Neural cell (in vitro differentiated cells): ENCODE data around the gene TSR1. TPM values are rescaled to one million over a fixed set of nuclear protein-coding genes. Genes with fewer than 3 reads are reported as not detected.

Experiments used
- H2AFZ ChIP-seq: fragments of 200-600, 300-800 bp; sonication (generic), shearing (Covaris generic); 2 replicates; pipeline ENCODE4 v1.6.0; 2014; ENCODE audit warnings: low read depth, mild to moderate bottlenecking, antibody characterized with exemption, low read length, moderate library complexity
- H3F3A ChIP-seq: fragments of 200-600 bp; shearing (Covaris generic); 2 replicates; pipeline ENCODE4 v1.6.1; 2016; ENCODE audit warnings: mild to moderate bottlenecking, moderate library complexity, mixed read lengths, antibody characterized with exemption, low read length; ENCODE audit not compliant: insufficient read depth, poor library complexity, severe bottlenecking
- H3K27ac ChIP-seq: fragments of 200-600, 300-800 bp; sonication (generic), shearing (Covaris generic); 2 replicates; pipeline ENCODE4 v1.5.1; 2014; ENCODE audit warnings: mild to moderate bottlenecking, low read length, moderate library complexity
- H3K27me3 ChIP-seq: fragments of 300-800, 200-600 bp; sonication (generic), shearing (Covaris generic); 2 replicates; pipeline ENCODE4 v1.6.0; 2014; ENCODE audit warnings: mild to moderate bottlenecking, low read depth, low read length, moderate library complexity; ENCODE audit not compliant: insufficient read depth
- H3K36me3 ChIP-seq: fragments of 300-800, 200-600 bp; sonication (generic), shearing (Covaris generic); 2 replicates; pipeline ENCODE4 v1.5.1; 2014; ENCODE audit warnings: mild to moderate bottlenecking, antibody characterized with exemption, low read length, moderate library complexity; ENCODE audit not compliant: insufficient read depth
- H3K4me2 ChIP-seq: fragments of 300-800, 200-600 bp; sonication (generic), shearing (Covaris generic); 2 replicates; pipeline ENCODE4 v1.6.0; 2014; ENCODE audit warnings: mild to moderate bottlenecking, low read length
- H3K4me3 ChIP-seq: fragments of 300-800, 200-600 bp; sonication (generic), shearing (Covaris generic); 2 replicates; pipeline ENCODE4 v1.5.1; 2014; ENCODE audit warnings: mild to moderate bottlenecking, low read length, moderate library complexity
- H3K79me2 ChIP-seq: fragments of 200-600 bp; shearing (Covaris generic); replicated peaks from 2 replicates; pipeline ENCODE4 v1.6.0; 2014; ENCODE audit warnings: mild to moderate bottlenecking, low read length, moderate library complexity; ENCODE audit not compliant: insufficient read depth
- H3K9ac ChIP-seq: fragments of 300-800, 200-600 bp; sonication (generic), shearing (Covaris generic); 2 replicates; pipeline ENCODE4 v1.6.1; 2016; ENCODE audit warnings: mild to moderate bottlenecking, low read length, mixed read lengths
- H3K9me2 ChIP-seq: fragments of 200-600 bp; shearing (Covaris generic); 2 replicates; pipeline ENCODE4 v1.6.1; 2016; ENCODE audit warnings: mild to moderate bottlenecking, low read length, mixed read lengths; ENCODE audit not compliant: insufficient read depth
- H3K9me3 ChIP-seq: fragments of 200-600, 300-800 bp; sonication (generic), shearing (Covaris generic); 2 replicates; pipeline ENCODE4 v1.6.1; 2016; ENCODE audit warnings: mild to moderate bottlenecking, mixed run types, low read length, moderate library complexity, mixed read lengths
- H4K20me1 ChIP-seq: fragments of 200-600 bp; shearing (Covaris generic); 2 replicates; pipeline ENCODE4 v1.6.1; 2016; ENCODE audit warnings: mild to moderate bottlenecking, mixed run types; ENCODE audit not compliant: insufficient read depth
- MXI1 ChIP-seq: fragments of 450-650 bp; conservative IDR thresholded peaks from 2 replicates; pipeline ENCODE4 v1.6.1; 2014; ENCODE audit warnings: antibody characterized with exemption, mild to moderate bottlenecking; ENCODE audit not compliant: poor library complexity, severe bottlenecking
- POLR2AphosphoS5 ChIP-seq: IDR thresholded peaks from 2 replicates; pipeline ENCODE4 v1.6.1; 2012
- SMC3 ChIP-seq: fragments of 450-650 bp; conservative IDR thresholded peaks from 2 replicates; pipeline ENCODE4 v1.6.1; 2014; ENCODE audit warnings: antibody characterized with exemption, mild to moderate bottlenecking, moderate library complexity; ENCODE audit not compliant: poor library complexity
- polyA plus RNA-seq: library from polyadenylated mRNA; depleted of rRNA; stranded (reverse); fragments of >200 nt; gene quantifications from 2 replicates; pipeline ENCODE4 v1.2.3, GENCODE V29; 2014
- TF ChIP-seq, protein P1 (sequence below): IDR thresholded peaks from 2 replicates; pipeline ENCODE4 v1.6.1; 2012; ENCODE audit warnings: borderline replicate concordance
- TF ChIP-seq, protein P2 (sequence below): fragments of 450-650 bp; IDR thresholded peaks from 2 replicates; pipeline ENCODE4 v1.5.1; 2014; ENCODE audit warnings: antibody characterized with exemption, mild to moderate bottlenecking, moderate library complexity; ENCODE audit not compliant: poor library complexity, severe bottlenecking

TSR1 gene
- polyA plus RNA-seq, 1 donor from 2014 or later = 31.8 TPM

DNA sequence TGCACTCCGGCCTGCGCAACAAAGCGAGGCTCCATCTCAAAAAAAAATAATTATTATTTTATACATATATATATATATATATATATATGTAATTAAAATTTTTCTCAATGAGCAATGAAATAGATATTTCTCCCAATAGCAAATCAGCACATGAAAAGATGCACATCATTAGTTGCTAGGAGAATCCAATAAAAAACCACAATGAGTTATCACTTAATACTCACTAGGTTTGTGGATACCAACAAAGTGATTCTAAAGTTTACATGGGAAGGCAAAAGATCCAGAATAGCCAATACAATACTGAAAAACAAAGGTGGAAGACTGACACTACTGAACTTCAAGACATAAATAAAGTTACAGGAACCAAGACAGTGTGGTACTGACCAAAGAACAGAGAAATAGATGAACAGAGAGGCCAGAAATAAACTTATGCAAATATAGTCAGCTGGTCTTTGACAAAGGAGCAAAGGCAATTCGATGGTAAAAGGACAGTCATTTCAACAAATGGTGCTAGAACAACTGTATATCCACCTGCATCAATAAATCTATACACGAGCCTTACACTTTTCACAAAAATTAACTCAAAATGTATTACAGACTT, 46.3 kb downstream of the TSR1 start:
- Histone ChIP-seq H3K27ac (no peak overlapping the region), H3K9me3 (no peaks in the 10 kb centered on the region), H3K9me2 (no peaks in the 10 kb centered on the region), H3F3A (no peaks in the 10 kb centered on the region), H3K4me3 (no peak overlapping the region), H3K79me2 (no peaks in the 10 kb centered on the region), H3K27me3 (no peaks in the 10 kb centered on the region), H2AFZ (no peak overlapping the region), H4K20me1 (no peaks in the 10 kb centered on the region), H3K36me3 (peaks cover 7% of the 10 kb centered on the region), H3K9ac (no peak overlapping the region), H3K4me2 (no peak overlapping the region)
- TF ChIP-seq, protein P1, sequence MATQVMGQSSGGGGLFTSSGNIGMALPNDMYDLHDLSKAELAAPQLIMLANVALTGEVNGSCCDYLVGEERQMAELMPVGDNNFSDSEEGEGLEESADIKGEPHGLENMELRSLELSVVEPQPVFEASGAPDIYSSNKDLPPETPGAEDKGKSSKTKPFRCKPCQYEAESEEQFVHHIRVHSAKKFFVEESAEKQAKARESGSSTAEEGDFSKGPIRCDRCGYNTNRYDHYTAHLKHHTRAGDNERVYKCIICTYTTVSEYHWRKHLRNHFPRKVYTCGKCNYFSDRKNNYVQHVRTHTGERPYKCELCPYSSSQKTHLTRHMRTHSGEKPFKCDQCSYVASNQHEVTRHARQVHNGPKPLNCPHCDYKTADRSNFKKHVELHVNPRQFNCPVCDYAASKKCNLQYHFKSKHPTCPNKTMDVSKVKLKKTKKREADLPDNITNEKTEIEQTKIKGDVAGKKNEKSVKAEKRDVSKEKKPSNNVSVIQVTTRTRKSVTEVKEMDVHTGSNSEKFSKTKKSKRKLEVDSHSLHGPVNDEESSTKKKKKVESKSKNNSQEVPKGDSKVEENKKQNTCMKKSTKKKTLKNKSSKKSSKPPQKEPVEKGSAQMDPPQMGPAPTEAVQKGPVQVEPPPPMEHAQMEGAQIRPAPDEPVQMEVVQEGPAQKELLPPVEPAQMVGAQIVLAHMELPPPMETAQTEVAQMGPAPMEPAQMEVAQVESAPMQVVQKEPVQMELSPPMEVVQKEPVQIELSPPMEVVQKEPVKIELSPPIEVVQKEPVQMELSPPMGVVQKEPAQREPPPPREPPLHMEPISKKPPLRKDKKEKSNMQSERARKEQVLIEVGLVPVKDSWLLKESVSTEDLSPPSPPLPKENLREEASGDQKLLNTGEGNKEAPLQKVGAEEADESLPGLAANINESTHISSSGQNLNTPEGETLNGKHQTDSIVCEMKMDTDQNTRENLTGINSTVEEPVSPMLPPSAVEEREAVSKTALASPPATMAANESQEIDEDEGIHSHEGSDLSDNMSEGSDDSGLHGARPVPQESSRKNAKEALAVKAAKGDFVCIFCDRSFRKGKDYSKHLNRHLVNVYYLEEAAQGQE = no peak
- TF ChIP-seq, protein P2, sequence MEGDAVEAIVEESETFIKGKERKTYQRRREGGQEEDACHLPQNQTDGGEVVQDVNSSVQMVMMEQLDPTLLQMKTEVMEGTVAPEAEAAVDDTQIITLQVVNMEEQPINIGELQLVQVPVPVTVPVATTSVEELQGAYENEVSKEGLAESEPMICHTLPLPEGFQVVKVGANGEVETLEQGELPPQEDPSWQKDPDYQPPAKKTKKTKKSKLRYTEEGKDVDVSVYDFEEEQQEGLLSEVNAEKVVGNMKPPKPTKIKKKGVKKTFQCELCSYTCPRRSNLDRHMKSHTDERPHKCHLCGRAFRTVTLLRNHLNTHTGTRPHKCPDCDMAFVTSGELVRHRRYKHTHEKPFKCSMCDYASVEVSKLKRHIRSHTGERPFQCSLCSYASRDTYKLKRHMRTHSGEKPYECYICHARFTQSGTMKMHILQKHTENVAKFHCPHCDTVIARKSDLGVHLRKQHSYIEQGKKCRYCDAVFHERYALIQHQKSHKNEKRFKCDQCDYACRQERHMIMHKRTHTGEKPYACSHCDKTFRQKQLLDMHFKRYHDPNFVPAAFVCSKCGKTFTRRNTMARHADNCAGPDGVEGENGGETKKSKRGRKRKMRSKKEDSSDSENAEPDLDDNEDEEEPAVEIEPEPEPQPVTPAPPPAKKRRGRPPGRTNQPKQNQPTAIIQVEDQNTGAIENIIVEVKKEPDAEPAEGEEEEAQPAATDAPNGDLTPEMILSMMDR = no peak
- TF ChIP-seq SMC3 = no peak

DNA sequence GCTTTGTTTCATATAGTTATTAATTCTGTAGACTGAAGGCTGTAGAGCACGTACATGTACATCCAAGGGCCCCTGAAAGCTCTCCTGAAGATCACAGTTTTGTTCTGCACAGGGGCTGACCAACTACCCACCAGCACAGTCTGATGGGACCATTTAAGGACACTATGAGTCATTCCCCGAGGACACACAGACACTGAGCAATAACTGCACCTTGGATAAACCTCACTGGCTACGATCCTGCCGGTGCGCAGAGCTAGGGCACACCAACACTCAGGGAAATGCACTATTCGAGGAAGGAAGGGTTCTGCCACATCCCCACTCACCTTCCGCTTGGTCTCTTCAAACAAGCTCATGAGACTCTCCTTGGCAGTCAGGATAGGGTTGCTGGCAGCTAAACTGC, 53.0 kb downstream of the TSR1 start:
- H3K79me2 ChIP-seq = no peaks in the 10 kb centered on the region
- H3K9me2 ChIP-seq = no peaks in the 10 kb centered on the region
- H3K36me3 ChIP-seq = peaks cover 5% of the 10 kb centered on the region
- H3K27me3 ChIP-seq = no peaks in the 10 kb centered on the region
- no peak overlapping the region for H3K9ac ChIP-seq
- no peak overlapping the region for H3K27ac ChIP-seq
- TF ChIP-seq, protein P1 = no peak
- no peak for TF ChIP-seq POLR2AphosphoS5
- TF ChIP-seq, protein P2 = no peak
- no peak for TF ChIP-seq MXI1
- TF ChIP-seq SMC3 = no peak
- H3K9me3 ChIP-seq = no peaks in the 10 kb centered on the region
- no peak overlapping the region for H3K4me3 ChIP-seq
- no peaks in the 10 kb centered on the region for H4K20me1 ChIP-seq
- H3K4me2 ChIP-seq = no peak overlapping the region
- H2AFZ ChIP-seq = no peak overlapping the region
- H3F3A ChIP-seq = no peaks in the 10 kb centered on the region
